ENCODE data around the gene HAGHL. TPM values are rescaled to one million over a fixed set of nuclear protein-coding genes. Genes with fewer than 3 reads are reported as not detected.

HAGHL gene
- total and polyA plus RNA-seq, 10 donors: 7.7 to 75.8 (median 20.3) TPM

DNA sequence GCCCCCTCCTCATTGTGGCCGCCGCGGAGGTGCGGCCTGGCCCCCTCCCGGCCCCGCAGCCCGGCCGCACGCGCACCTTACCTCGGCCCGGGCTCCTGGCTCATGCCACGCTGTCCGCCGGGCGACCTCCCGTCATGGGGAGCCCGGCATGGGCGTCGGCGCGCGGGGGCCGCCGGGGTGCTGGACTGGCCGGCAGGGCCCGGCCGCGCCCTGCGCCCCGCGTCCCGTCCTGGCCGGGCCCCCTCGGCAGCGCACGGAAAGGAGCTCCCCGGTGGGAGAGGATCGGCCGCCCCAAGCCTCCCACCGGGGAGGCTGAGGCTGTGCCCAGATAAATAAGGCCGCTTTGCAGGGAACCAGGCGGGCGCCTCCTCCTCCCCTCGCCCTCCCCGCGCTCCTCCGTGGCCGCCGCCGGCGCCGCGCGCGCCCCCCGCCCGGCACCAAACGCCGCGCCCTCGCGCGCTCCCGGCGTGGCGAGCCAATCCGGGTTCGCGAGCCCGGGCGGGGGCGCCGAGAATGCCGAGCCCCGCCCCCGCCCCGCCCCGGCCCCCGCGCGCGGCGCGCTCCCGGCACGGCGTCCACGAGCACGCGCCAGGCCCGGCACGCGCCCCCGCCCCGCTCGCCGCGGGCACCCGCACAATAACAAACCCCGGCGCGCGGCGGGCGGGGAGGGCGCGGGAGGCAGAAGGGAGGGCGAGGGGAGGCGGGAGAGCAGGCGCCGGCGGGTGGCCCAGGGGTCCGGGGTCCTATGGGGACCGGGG, 21.3 kb upstream of the HAGHL start, which contains the start of gene FBXL16:
Gene FBXL16, minus strand, starts transcription at position 371 of the 758 bp plus-strand sequence. CDS start 8,396 bp downstream, outside the sequence.
- 0 to 2% (median 1%) methylated on average over 1 to 114 of the region's 115 CpGs; no CpG with 5 or more reads in 1 of the 5 donors for WGBS, 5 donors
- DNase-seq: no peak
- Histone ChIP-seq H3K27ac (no peak within 1 kb of the TSS), H3K27me3 (replicated peaks in 1 of 7) (peaks cover 4 to 100% (median 96%) of the 10 kb centered on the region in 7 donors), H3K4me3 (peak within 1 kb of the TSS in 2 of 8 donors; percentile 4 to 48), H3K9me3 (no peaks in the 10 kb centered on the region), H3K4me1 (peaks cover 0 to 33% (median 15%) of the 10 kb centered on the region in 6 donors), H3K36me3 (no peaks in the 10 kb centered on the region)
- TF ChIP-seq POLR2A (IDR thresholded peaks at IDR 0.05) (no peak), POLR2AphosphoS5 (IDR thresholded peaks at IDR 0.05) (no peak)
- TF ChIP-seq, protein P1, sequence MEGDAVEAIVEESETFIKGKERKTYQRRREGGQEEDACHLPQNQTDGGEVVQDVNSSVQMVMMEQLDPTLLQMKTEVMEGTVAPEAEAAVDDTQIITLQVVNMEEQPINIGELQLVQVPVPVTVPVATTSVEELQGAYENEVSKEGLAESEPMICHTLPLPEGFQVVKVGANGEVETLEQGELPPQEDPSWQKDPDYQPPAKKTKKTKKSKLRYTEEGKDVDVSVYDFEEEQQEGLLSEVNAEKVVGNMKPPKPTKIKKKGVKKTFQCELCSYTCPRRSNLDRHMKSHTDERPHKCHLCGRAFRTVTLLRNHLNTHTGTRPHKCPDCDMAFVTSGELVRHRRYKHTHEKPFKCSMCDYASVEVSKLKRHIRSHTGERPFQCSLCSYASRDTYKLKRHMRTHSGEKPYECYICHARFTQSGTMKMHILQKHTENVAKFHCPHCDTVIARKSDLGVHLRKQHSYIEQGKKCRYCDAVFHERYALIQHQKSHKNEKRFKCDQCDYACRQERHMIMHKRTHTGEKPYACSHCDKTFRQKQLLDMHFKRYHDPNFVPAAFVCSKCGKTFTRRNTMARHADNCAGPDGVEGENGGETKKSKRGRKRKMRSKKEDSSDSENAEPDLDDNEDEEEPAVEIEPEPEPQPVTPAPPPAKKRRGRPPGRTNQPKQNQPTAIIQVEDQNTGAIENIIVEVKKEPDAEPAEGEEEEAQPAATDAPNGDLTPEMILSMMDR (IDR thresholded peaks at IDR 0.05 in 8 of 11, conservative IDR thresholded peaks at IDR 0.05 in 3 of 11): no peak
- intact Hi-C loops (cut with DNase I; ENCODE audit: low total_unique reads): no loop called here

DNA sequence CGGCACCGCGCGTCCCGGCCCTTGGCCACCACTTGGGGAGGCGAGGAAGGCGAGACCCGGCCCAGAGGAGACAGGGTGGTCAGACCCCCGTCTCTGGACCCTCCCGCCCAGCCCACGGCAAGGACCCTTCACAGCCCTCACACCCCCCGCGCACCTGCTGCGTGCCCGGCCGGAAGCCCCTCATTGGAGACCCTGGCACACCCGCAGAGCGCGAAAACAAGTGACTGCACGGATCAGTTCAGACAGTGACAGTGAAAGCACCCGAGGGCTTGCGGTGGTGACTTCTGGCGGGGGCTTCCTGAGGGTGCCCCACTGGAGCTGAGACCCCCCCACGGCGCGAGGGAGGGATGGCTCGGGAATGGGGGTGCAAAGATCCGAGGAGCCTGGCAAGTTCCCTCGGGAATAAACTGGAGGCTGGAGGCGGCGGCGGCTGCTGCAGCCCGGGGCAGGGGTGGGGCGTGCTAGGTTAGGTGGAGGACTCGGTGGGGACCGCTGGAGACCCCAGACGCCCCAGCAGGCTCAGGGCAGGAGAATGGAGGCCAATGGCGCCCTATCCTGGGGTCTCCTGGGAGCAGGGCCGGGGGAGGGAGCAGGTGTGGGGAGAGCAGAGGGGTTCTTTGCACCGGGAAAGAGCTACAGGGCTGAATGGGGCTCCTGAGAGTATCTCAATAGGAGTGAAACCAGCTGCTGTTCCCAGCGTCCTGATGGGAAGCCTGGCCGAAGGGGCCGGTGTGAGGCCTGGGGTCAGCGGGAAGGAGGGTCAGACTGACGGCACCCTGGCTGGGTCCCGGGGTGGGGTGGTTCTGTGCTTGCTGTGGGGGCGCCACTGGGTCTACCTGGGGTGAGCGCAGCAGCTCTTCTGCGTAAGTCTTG, 20.5 kb upstream of the HAGHL start:
- peaks cover 0 to 31% (median 11%) of the 10 kb centered on the region in 6 donors for H3K4me1 ChIP-seq
- no peak for DNase-seq
- 5 to 9% (median 7%) methylated on average over 27 to 49 of the region's 49 CpGs for WGBS, 5 donors
- H3K9me3 ChIP-seq: no peaks in the 10 kb centered on the region
- peak overlapping the region in 2 of 8 donors; percentile 4 to 48 for H3K4me3 ChIP-seq
- TF ChIP-seq, protein P1 (IDR thresholded peaks at IDR 0.05 in 8 of 11, conservative IDR thresholded peaks at IDR 0.05 in 3 of 11): no peak
- no peak for TF ChIP-seq POLR2AphosphoS5 (IDR thresholded peaks at IDR 0.05)
- TF ChIP-seq POLR2A (IDR thresholded peaks at IDR 0.05): no peak
- peaks cover 8 to 100% (median 96%) of the 10 kb centered on the region in 7 donors for H3K27me3 ChIP-seq (replicated peaks in 1 of 7)
- intact Hi-C loops (cut with DNase I; ENCODE audit: low total_unique reads): no loop called here
- no peak overlapping the region for H3K27ac ChIP-seq
- H3K36me3 ChIP-seq: no peaks in the 10 kb centered on the region

DNA sequence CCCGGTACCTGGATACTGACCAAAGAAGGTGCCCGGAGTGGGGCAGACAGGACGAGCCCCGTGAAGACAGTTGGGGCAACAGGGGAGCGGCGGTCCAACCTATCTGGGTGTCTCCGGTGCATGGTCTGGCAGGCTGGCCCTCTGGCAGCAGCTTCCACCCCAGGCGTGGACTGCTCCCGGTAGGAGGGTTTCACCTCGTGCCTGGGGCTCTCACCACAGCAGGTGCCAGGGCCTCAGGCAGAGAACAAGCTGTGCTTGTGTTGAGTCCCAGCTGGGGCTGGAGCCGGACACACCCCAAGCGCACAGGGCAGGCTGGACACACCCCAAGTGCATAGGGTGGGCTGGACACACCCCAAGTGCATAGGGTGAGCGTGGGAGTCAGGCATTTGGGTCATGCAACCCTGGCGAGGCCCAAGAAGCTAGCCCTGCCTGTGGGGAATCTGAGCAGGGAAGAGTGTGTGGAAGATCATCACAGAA, 19.8 kb upstream of the HAGHL start:
- no peak for DNase-seq
- 44 to 52% (median 48%) methylated on average over 5 to 14 of the region's 14 CpGs for WGBS, 5 donors
- no peaks in the 10 kb centered on the region for H3K36me3 ChIP-seq
- H3K27me3 ChIP-seq (replicated peaks in 1 of 7): peaks cover 8 to 100% (median 91%) of the 10 kb centered on the region in 7 donors
- TF ChIP-seq POLR2A (IDR thresholded peaks at IDR 0.05): no peak
- TF ChIP-seq, protein P1 (IDR thresholded peaks at IDR 0.05 in 8 of 11, conservative IDR thresholded peaks at IDR 0.05 in 3 of 11): no peak
- no peak for TF ChIP-seq POLR2AphosphoS5 (IDR thresholded peaks at IDR 0.05)
- H3K4me3 ChIP-seq: no peak overlapping the region
- no peak overlapping the region for H3K27ac ChIP-seq
- H3K9me3 ChIP-seq: no peaks in the 10 kb centered on the region
- peaks cover 0 to 36% (median 16%) of the 10 kb centered on the region in 6 donors for H3K4me1 ChIP-seq
- intact Hi-C loops (cut with DNase I; ENCODE audit: low total_unique reads): no loop called here

Data from spleen (tissue), 11 donors.